ENCODE measurements around the gene SMURF1.

- TF ChIP-seq CTCF (IDR thresholded peaks at IDR 0.05) (no peak), POLR2A (IDR thresholded peaks at IDR 0.05) (no peak)
These were observed 30.9 kb downstream of the SMURF1 start for GRCh38 chr7:99112979-99113378.
